ENCODE measurements around the gene SMPDL3B.

- TF ChIP-seq CTCF (IDR thresholded peaks at IDR 0.05) (no peak), POLR2A (IDR thresholded peaks at IDR 0.05) (no peak)
These were observed 3.7 kb downstream of the SMPDL3B start for GRCh38 chr1:27938488-27938887.

Data from adrenal gland (tissue), 5 donors.